Activated CD8-positive, alpha-beta memory T cell treated with anti-CD3 and anti-CD28 coated beads for 4 hours (primary cell): ENCODE data around the gene C17orf107.
"Not testable (repeated sequence)": the region's sequence is repeated elsewhere in the genome, so short reads cannot be mapped to it uniquely, and the experiment has no call there.

ENCODE experiments used
- DNase-seq, 2 donors: peaks; one replicate each; pipeline ENCODE4 v3.0.0-alpha.2; 2020; ENCODE audit warnings: low read depth in 2 of 2

Gene C17orf107

DNA sequence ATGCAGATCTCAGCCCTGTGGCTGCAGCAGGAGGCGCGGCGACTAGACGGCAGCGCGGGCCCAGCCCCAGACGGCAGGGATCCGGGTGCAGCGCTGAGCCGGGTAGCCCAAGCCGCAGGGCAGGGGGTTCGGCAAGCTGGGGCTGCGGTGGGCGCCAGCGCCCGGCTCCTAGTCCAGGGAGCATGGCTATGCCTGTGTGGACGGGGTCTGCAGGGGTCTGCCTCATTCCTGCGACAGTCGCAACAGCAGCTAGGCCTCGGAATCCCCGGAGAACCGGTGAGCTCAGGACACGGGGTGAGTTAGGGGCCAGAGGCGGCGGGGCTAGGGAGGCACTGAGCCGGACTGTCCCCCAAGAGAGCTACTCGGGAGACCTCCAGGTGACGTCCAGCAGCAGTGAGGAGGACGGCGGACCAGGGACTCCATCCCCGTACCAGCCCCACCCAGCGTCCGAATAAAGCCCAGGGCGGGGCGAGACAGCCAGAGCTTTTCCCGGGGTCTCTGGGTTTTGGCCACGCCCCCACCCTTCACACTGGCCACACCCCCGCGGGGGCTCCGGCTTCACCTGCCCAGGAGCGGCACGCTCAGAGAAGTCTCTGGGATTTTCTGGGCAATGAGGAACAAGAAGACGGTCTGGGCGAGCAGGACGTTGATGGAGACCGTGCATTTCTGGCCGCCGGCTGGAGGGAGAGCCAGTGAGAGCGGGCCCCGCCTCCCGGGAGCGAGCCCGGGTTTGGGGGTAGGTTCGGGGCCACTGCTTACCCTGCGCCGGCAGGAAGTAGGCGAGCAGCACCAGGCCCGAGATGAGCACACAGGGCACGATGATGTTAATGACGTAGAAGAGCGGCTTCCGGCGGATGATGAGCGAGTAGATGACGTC is 1.1 kb downstream of the C17orf107 start:
- DNase-seq, result peak in 1 of 2 donors; percentile 30

GRCh38 chr17:4901108-4901647 is 1.8 kb downstream of the C17orf107 start:
- no peak for DNase-seq

DNA sequence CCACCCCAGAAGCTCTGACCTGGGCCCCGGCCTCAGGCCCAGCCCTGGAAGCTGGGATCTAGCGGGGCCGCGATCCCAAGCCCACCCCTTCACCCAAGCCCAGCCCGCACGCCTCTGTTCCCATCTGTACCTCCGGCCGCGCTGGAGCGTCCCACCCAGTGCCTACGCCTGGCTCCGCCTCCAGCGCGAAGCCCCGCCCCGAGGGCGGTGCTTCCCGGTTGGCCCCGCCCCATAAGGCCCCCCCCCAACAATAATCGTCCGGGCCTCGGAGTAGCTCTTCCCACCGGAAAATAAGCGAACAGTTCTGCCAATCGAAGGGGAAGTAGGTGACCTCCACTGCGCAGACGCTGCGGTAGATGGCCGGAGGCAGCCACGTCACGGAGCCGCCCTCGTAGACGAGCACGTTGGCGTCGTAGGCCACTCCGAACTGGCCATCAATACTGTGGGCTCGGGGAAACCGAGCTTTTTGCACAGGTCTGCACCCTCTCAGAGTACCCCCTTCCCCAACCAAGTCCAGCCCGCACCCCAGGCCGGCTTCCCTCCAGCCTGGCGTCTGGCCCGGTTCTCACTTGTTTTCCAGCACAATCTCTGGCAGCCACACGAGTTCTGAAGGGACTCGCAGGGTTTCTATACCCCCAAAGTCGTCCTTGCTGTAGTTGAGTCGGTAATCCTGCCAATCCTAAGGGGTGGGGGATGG is 2.5 kb downstream of the C17orf107 start:
- DNase-seq, result no peak

DNA sequence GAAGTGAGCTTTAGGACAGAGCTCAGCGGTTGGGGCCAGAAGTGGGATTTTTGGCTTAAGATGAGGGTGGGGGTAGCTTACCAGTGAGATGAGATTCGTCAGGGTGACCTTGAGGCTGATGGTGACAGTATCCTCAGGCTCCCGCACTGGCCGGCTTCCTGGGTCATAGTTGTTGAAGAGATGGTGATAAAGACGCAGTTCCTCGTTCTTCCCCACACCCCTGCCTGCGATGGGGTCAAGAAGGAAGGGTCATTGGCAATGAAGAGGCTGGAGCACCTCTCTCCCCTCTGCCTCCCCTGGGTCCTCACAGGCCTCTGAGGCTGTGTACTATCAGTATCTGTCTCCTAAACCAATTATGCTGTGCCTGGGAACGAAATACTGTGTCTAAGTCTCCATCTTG is 3.2 kb downstream of the C17orf107 start:
- DNase-seq, result no peak

- peak; percentile 49 to 51 for DNase-seq
Measured at GRCh38 chr17:4903051-4903818, 3.9 kb downstream of the C17orf107 start, which contains the start of gene CHRNE. Gene CHRNE, minus strand, starts transcription at chr17:4903098. Its CDS starts 35 bp downstream, at chr17:4903063.

DNA sequence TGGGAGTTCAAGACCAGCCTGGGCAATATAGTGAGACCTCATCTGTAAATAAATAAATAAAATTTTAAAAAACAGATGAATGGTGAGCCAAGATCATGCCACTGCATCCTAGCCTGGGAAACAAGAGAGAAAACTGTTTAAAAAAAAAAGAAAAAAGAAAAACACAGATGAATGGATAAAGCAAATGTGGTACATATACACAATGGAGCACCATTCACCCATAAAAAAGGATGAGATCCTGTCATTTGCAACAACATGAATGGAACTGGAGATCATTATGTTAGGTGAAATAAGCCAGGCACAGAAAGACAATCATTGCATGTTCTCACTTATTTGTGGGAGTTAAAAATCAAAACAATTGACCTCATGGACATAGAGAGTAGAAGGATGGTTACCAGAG is 7.3 kb downstream of the C17orf107 start:
- DNase-seq, result not testable (repeated sequence)

DNA sequence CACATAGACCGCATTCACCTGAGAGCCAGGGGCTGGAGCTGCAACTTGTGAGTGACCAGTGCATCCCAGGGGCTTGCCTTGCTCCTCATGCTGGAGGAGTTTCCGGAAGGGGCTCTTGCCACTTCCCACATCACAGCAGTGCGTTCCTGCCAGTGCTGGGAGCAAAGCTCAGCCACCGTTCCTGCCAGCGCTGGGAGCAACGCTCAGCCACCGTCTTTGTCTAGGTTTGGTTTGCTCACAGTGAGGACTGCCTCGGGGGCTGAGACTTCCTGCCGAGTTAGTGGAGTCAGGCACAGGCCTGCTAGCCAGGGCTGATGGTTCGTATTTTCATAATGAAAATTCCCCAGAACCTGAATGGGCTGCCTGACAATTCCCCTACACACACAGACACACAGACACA is 9.0 kb downstream of the C17orf107 start:
- DNase-seq, result no peak

DNA sequence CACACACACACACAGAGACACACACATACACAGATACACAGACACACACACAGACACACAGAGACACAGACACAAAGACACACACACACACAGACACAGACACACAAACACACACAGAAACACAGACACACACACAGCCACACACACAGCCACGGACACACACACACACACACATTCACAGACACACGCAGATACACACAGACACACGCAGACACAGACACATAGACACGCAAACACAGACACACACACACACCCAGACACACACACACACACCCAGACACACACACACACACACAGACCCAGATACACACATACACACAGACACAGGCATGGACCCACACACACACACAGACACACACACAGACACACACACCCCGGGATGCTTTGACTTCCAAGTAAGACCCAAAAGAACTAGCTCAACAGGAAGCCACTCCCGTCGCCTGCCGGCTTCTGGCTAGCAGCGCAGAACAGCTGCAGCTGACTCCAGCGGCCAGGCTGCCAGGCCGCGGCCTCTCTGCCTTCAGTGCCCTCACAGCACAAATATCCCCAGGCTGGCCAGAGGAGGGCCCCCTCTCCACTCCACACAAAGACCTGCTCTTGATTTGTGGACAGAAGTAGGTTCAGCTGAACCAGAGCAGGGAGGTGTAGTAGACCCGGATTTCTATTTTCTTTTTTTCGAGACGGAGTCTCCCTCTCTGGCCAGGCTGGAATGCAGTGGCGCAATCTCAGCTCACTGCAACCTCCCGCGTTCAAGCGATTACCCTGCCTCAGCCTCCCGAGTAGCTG is 9.6 kb downstream of the C17orf107 start:
- peak; percentile 41 to 46 for DNase-seq

- DNase-seq, result no peak
Measured at GRCh38 chr17:4913994-4914393, 14.7 kb downstream of the C17orf107 start.

DNA sequence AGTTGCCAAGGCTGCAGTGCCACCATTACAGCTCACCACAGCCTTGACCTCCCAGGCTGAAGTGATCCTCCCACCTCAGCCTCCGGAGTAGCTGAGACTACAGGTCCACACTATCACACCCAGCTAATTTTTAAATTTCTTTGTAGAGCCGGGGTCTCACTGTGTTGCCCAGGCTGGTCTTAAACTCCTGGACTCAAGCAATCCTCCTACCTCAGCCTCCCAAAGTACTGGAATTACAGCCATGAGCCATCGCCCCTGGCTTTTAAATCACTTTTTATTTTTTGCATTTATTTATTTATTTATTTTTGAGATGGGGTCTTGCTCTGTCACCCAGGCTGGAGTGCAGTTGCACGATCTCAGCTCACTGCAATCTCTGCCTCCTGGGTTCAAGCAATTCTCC is 15.2 kb downstream of the C17orf107 start:
- DNase-seq, result not testable (repeated sequence)

DNA sequence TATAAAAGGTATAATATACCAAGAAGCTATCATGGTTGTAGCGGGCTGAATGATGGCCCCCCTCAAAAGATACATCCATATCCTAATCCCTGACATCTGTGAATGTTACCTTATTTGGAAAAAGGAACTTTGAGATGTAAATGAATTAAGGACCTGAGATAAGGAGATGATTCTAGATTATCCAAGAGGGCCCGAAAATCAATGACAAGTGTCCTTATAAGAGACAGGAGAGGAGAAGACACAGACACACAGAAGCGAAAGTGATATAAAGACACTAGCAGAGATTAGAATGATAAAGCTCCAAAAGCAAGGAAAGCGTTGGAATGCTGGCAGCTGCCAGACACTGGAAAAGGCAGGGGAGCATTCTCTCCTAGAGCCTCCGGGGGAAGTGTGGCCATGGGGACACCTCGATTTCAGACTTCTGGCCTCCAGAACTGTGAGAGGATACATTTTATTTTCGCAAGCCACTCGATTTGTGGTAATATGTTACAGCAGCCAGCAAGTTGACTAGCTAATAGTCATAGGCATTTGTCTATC is 20.2 kb downstream of the C17orf107 start:
- DNase-seq, result no peak

- DNase-seq, result no peak
Measured at GRCh38 chr17:4920351-4921048, 21.2 kb downstream of the C17orf107 start.

GRCh38 chr17:4921320-4921719 is 22.0 kb downstream of the C17orf107 start:
- no peak for DNase-seq

- DNase-seq, result not testable (repeated sequence)
Measured at GRCh38 chr17:4926577-4927335, 27.4 kb downstream of the C17orf107 start.

GRCh38 chr17:4928881-4929280 is 29.5 kb downstream of the C17orf107 start:
- no peak for DNase-seq

- no peak for DNase-seq
Measured at GRCh38 chr17:4931963-4932362, 32.6 kb downstream of the C17orf107 start, which contains the start of gene GP1BA. Gene GP1BA, plus strand, starts transcription at chr17:4932277. Its CDS starts 328 bp downstream, at chr17:4932605.

- no peak for DNase-seq
Measured at GRCh38 chr17:4932756-4933155, 33.4 kb downstream of the C17orf107 start.

DNA sequence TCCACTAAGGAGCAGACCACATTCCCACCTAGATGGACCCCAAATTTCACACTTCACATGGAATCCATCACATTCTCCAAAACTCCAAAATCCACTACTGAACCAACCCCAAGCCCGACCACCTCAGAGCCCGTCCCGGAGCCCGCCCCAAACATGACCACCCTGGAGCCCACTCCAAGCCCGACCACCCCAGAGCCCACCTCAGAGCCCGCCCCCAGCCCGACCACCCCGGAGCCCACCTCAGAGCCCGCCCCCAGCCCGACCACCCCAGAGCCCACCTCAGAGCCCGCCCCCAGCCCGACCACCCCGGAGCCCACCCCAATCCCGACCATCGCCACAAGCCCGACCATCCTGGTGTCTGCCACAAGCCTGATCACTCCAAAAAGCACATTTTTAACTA is 34.3 kb downstream of the C17orf107 start:
- DNase-seq, result no peak
